Activated CD4-positive, alpha-beta T cell treated with anti-CD3 and anti-CD28 coated beads, Interleukin-2, Interleukin-4, amounts not matched to agents 100 ng/mL and 50 ng/mL, durations not matched to agents 16 hours and 8 hours (primary cell): ENCODE measurements around the gene RAPGEFL1.
"Not testable (repeated sequence)": the region's sequence is repeated elsewhere in the genome, so short reads cannot be mapped to it uniquely, and the experiment has no call there.

Source experiments
- DNase-seq: peaks from one replicate; pipeline ENCODE4 v3.0.0-alpha.2; 2020; ENCODE audit warnings: low spot score

The RAPGEFL1 gene

DNA sequence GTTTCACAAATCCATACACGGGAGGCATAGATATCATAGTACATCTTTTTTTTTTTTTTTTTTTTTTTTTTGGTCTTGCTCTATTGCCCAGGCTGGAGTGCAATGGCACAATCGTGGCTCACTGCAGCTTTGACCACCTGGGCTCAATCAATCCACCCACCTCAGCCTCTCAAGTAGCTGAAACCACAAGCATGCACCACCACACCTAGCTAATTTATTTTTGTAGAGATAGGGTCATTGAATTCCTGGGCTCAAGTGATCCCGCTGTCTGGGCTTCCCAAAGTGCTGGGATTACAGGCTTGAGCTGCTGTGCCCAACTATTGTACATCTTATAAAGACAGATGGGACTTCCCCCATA, 3.5 kb upstream of the RAPGEFL1 start:
- DNase-seq: no peak

GRCh38 chr17:40174514-40174913, 2.8 kb upstream of the RAPGEFL1 start:
- no peak for DNase-seq

DNA sequence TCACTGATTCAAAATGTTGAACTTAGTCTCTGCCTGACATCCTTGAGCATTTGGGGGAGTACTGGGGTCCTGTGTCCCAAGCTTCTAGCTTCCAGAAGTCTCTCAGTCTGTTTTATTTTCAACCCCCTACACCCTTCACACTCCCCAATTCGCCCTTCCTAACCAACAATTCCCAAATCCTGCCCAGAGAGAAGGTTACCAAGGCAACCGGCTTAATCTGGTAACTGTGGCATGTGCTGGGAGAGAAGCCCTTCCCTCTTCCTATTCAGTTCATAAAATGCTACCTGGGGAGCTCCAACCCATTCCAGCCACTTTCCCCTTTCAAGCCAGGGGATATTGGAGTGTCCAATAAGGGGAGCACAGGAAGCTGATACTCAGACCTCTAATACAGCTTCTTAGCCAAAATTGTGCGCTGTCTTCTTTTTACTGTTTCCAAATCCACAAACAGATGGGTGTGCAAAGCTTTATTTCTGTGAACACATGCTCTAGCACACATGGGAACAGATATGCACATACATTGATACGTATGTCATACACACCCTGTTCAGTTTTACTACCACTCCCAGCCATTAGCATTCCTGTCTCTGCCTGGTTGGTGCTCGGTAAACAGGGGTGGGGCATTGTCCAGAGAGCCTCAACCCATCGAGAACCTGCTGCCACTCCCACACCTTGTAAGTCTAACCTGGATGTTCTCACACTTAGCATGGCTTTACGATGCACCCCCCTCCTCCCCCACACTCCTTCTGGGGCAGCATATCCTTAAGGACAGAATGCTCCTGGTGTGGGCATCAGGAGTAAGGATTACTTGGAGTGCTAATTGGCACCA, 1.1 kb upstream of the RAPGEFL1 start:
- DNase-seq: no peak

DNA sequence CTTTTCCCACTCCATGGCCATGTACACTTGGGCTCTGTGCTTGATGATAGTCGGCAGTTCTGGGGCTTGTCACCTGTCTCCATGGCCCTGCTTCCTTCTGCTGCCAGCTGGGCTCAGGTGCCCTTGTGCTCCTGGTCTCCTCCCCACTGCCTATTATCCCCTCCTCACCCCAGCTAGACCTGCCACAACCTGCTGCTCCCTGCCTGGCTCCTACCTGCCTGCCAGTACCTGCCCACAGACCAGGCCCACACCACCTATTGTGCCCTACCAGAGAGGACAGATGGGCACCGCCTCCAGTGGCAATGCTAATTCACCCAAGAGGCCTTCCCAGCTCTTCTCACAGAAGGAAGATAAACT, 538 bp upstream of the RAPGEFL1 start:
- DNase-seq: no peak

DNA sequence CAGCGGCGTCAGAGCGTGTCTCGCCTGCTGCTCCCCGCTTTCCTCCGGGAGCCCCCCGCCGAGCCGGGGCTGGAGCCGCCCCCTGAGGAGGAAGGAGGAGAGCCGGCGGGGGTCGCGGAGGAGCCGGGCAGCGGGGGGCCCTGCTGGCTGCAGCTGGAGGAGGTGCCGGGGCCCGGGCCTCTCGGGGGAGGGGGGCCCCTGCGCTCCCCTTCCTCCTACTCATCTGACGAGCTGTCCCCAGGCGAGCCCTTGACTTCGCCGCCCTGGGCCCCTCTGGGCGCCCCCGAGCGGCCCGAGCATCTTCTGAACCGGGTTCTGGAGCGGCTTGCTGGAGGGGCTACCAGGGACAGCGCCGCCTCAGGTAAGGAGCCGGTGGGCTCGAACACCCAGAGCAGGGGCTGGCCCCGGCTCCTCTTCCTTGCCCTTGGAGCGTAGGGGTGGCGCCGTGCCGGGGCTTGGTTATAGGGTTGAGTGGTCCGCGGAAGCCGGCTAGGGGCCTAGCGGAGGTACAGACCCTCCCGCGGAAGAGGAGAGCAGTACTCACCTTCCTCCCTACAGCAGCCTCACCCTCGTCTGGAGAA, 841 bp downstream of the RAPGEFL1 start:
- DNase-seq: no peak

DNA sequence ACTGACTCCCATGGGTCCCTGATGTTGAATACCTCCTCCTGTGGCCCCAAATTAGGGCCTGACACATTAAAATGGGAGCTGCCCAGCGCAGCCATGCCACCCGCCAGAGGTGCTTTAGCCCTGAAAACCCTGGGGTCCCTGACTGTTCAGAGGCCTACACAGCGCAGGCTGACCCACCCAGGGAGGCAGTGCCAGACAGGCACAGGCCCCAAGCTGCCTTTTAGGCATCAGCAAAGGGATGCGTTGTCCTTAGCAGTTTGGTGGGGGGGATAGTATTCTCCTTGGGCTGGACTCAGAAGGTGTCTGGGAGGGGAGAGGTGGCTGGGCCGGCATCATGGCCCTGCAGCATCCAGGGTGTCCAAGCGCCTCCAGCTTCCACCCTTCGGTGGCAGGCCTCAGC, 1.4 kb downstream of the RAPGEFL1 start:
- DNase-seq: no peak

DNA sequence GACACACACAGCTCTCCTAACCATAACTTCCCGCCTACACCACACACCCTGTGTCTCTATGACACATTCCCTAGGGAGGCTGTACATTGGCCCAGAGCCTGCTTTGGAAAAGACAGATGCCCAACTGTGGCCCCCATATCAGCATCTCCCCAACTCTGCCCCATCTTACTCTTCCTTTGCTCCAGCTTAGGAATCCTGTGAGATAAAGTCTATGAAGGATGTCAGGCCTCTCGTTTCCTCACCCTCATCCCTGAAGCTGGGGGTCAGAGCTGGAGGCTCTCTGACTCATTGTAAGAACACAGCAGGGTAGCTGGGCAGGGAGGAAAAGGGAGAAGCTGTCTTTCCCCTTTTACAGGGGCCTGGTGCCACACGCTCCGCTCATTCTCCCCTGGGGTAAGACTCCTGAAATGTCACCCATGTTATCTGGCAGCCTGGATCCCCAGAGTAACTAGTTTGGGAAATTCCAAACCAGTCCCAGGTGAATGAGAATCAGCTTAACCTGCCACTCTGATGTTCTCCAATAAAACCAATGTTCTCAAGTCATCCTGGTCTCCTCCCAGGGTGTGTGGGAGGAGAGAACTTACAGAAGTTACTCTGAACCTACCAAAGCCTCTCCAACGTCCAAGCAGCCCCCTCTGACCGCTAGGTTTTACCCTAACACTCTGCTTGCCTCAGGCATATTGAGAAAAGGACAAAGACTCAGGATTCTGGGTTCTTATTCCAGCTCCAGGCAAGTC, 2.8 kb downstream of the RAPGEFL1 start:
- DNase-seq: no peak

DNA sequence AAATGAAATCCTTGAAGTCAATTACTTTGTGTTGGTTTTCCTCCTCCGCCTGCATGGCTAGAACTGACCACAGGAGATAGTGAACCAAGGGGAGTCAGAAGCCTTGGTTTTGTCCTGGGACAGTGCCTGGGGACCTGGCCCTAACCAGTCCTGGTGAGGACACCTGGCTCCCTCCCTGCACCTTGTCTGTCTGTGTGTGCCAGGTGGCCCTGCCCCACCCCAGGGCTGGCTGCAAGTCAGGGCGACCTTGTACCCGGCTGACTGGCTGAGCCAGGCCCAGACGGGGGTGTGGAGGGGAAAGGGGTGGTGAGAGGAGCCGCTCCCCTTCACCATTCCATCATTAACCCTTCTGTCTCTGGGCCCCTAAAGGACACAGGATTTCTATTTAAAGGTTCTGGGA, 3.4 kb downstream of the RAPGEFL1 start:
- DNase-seq: no peak

- DNase-seq: no peak
These were observed 3.9 kb downstream of the RAPGEFL1 start for GRCh38 chr17:40181205-40181604.

DNA sequence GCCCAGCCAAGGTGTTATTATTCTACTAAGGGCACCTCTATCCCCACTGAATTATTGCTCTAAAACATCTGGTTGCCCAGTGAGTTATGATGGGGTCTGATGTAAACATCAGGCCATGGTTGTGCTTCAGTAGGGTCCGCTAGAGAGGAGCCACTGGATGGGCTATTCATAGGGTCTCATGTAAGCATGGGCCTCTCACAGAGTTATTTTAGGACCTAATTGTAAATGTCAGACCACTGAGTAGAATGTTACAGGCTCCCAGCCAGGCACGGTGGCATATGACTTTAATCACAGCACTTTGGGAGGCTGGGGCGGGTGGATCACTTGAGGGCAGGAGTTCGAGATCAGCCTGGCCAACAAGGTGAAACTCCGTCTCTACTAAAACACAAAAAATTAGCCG, 5.3 kb downstream of the RAPGEFL1 start:
- no peak for DNase-seq

DNA sequence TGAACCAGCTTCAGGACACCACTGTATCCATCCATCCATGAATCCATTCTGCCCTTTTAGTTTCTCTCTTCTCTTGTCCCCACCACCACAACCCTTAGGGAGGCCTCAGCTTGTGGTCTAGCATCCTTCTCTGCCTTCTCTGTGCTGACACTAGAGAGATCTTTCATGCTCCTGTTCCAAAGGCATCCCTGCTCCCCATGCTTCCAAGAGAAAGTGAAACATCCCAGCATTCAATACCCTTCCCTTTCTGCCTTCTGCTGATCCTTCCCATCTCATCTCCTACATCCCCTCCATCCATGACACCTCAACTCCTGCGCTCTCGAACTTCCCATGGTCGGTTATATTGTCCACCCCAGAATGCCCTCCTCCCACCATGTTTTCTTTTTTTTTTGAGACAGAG, 10.0 kb downstream of the RAPGEFL1 start:
- no peak for DNase-seq

GRCh38 chr17:40188694-40189093, 11.4 kb downstream of the RAPGEFL1 start:
- no peak for DNase-seq

DNA sequence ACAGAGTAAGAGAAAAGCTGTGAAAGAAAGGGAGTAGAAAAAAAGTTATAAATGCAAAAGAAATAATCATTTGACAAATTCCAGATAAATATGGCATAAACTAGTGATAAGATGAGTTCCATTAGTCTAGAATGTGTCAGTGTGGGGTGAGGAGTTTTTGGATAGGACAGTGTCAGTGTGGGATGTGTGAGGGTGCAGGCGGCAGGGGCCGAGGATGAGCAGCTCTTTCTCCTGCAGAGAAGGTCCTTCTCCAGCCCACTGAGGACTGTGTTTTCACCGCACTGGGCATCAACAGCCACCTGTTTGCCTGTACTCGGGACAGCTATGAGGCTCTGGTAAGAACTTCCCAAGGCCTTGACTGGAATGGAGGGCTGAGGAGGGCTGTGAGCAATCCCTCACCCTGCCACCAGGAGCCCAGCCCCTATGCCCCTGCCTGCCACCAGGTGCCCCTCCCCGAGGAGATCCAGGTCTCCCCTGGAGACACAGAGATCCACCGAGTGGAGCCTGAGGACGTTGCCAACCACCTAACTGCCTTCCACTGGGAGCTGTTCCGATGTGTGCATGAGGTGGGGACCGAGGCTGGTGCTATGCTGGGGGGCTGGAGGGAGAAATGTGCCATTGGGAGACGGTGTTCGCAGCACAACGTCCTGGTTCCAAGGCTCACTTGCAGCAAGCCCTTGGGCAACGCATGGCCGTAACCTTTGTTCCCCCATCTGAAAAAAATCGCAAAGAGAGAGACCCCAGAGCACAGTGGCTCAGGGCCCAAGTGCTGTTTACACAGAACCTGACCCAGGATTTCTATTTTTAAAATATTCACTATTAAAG, 13.1 kb downstream of the RAPGEFL1 start:
- no peak for DNase-seq

GRCh38 chr17:40191237-40192208, 14.3 kb downstream of the RAPGEFL1 start:
- DNase-seq: peak; percentile 70

DNA sequence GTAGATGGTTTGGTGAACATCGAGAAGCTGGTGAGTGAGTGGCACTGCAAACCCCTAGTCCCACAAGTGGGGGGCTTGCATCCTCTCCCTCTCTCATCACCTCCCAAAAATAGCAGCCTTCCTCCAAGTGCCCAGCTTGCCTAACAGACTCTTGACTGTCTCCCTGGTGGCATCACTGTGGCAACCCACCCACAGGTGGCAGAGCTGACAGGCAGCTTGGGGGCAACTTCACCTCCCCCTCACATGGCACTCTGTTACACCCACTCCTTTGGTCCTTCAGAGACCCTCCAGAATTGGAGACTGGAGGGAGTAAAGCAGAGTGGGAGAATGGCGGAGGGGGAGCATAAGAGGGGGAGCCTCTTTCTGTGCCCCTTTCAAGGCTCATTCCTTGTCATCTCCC, 15.7 kb downstream of the RAPGEFL1 start:
- no peak for DNase-seq

DNA sequence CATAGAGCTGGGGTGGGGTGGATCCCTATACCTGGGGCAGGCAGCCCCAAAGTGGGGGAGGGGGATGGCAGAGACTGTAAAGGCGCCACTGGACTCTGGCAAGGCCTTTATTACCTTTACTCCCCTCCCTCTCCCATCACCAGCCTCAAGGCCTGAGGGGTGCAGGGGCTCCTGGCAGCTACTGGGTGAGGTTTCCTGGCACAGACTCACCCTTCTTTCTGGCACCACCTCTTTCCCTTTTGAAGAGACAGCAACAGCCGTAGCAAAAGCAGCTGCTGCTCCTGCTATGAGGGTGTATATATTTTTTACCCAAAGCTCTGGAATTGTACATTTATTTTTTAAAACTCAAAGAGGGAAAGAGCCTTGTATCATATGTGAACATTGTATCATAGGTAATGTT, 17.6 kb downstream of the RAPGEFL1 start:
- no peak for DNase-seq

GRCh38 chr17:40197550-40197949, 20.3 kb downstream of the RAPGEFL1 start:
- DNase-seq: no peak

DNA sequence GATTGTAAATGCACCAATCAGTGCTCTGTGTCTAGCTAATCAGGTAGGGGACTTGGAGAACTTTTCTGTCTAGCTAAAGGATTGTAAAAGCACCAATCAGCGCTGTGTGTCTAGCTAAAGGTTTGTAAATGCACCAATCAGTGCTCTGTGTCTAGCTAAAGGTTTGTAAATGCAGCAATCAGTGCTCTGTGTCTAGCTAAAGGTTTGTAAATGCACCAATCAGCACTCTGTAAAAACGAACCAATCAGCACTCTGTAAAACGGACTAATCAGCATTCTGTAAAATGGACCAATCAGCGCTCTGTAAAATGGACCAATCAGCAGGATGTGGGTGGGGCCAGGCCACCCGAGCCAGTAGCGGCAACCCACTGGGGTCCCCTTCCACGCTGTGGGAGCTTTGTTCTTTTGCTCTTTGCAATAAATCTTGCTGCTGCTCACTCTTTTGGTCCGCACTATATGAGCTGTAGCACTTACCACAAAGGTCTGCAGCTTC, 20.7 kb downstream of the RAPGEFL1 start:
- not testable (repeated sequence) for DNase-seq

GRCh38 chr17:40198576-40198975, 21.3 kb downstream of the RAPGEFL1 start:
- DNase-seq: no peak

DNA sequence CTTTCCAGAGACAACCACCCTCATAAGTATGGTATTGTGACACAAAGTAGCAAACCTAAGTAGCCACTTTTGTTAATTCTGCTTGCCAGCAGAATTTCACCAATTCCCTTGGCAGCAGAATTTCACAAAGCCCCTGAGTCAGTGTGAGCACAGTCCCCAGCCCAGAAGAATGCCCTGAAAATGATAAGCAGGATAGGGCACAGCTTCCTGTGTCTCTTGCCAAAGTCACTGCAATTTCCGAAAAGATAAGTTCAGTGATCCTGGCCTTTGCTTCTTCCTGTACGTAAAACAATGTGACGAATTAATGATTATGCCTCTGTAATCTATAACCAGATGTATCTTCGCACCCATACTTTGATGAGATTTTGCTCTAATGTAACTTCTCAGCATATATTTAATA, 25.9 kb downstream of the RAPGEFL1 start:
- DNase-seq: no peak

DNA sequence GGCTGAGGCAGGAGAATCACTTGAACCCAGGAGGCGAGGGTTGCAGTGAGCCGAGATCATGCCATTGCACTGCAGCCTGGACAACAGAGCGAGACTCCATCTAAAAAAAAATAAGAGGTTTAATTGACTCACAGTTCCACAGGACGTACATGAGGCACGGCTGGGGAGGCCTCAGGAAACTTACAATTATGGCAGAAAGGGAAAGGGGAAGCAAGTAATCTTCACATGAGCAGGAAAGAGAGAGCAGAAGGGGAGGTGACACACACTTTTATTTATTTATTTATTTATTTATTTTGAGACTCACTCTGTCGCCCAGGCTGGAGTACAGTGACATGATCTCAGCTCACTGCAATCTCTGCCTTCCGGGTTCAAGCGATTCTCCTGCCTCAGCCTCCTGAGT, 28.9 kb downstream of the RAPGEFL1 start:
- not testable (repeated sequence) for DNase-seq
